Endothelial cell of umbilical vein (primary cell): ENCODE measurements around the gene VPS35L. TPM values are rescaled to one million over a fixed set of nuclear protein-coding genes. Genes with fewer than 3 reads are reported as not detected.

Experiments used
- BruUV-seq: library from RNA; stranded (reverse); fragments of 400-500 nt; replicated peaks from 2 replicates; lab custom pipeline; 2021; lab: Mats Ljungman, UMichigan
- CTCF ChIA-PET: fragments of 300-600, 350-600 bp; sonication (Branson Sonifier 250); formaldehyde crosslinking; loops from one replicate; lab custom pipeline; 2021; ENCODE audit warnings: antibody characterized with exemption, inconsistent platforms; lab: Charles Lee
- POLR2A ChIA-PET: fragments of 300-600, 350-600 bp; sonication (Branson Sonifier 250); formaldehyde crosslinking; loops from one replicate; lab custom pipeline; 2021; ENCODE audit warnings: antibody characterized with exemption, inconsistent platforms; lab: Charles Lee
- DNase-seq: peaks from one replicate; pipeline ENCODE4 v3.0.0-alpha.2; 2011; ENCODE audit warnings: low read depth, low spot score
- FAIRE-seq: peaks from 2 replicates; lab custom pipeline; 2011; peaks lifted over from hg19 to GRCh38; lab: Jason Lieb, UNC
- H2AFZ ChIP-seq: 2 replicates; pipeline ENCODE4 v1.6.0; 2012; ENCODE audit warnings: low read depth, low read length, control low read depth, inconsistent platforms
- H3K27ac ChIP-seq: 2 replicates; pipeline ENCODE4 v1.5.1; 2011; ENCODE audit warnings: low read depth, mild to moderate bottlenecking, control low read depth, low read length, moderate library complexity; ENCODE audit not compliant: insufficient read depth
- H3K27me3 ChIP-seq, 2 experiments: 2 replicates each; pipeline versions ENCODE4 v1.6.0 to v1.6.1; 2011; ENCODE audit warnings: low read length in 2 of 2, mixed read lengths in 1 of 2; ENCODE audit not compliant: control insufficient read depth in 2 of 2, insufficient read depth in 2 of 2
- H3K36me3 ChIP-seq, 2 experiments: 2 replicates in 1 of 2; 3 replicates in 1 of 2; pipeline ENCODE4 v1.5.1; 2011; ENCODE audit warnings: low read length in 2 of 2, mild to moderate bottlenecking in 1 of 2, moderate library complexity in 1 of 2; ENCODE audit not compliant: control insufficient read depth in 2 of 2, insufficient read depth in 2 of 2; ENCODE audit errors: extremely low read depth in 1 of 2
- H3K4me1 ChIP-seq: 3 replicates; pipeline ENCODE4 v1.5.1; 2011; ENCODE audit warnings: mild to moderate bottlenecking, low read length; ENCODE audit not compliant: control insufficient read depth, insufficient read depth; ENCODE audit errors: extremely low read depth
- H3K4me2 ChIP-seq: 2 replicates; pipeline ENCODE4 v1.6.1; 2011; ENCODE audit warnings: low read length, control low read depth, mixed read lengths; ENCODE audit not compliant: insufficient read depth
- H3K4me3 ChIP-seq, 3 experiments: fragments of 200-600 bp in 1 of 3; sonication (generic), shearing (Covaris generic) in 1 of 3; replicated peaks in 1 of 3; 2 replicates each; pipeline ENCODE4 v1.5.1; 2011 to 2016; ENCODE audit warnings: control low read depth in 3 of 3, low read length in 3 of 3, mild to moderate bottlenecking in 2 of 3, inconsistent platforms in 1 of 3, low read depth in 1 of 3, moderate library complexity in 1 of 3; ENCODE audit not compliant: insufficient read depth in 1 of 3
- H3K79me2 ChIP-seq: 2 replicates; pipeline ENCODE4 v1.6.0; 2012; ENCODE audit warnings: low read length, inconsistent platforms; ENCODE audit not compliant: control insufficient read depth, insufficient read depth
- H3K9ac ChIP-seq: replicated peaks from 2 replicates; pipeline ENCODE3; 2011; ENCODE audit warnings: low read length, control low read depth; ENCODE audit not compliant: insufficient read depth; ENCODE audit errors: extremely low read depth
- H3K9me1 ChIP-seq: replicated peaks from 3 replicates; pipeline ENCODE4 v1.6.0; 2011; ENCODE audit warnings: mild to moderate bottlenecking, low read length; ENCODE audit not compliant: control insufficient read depth, insufficient read depth; ENCODE audit errors: extremely low read depth
- H3K9me3 ChIP-seq: replicated peaks from 2 replicates; pipeline ENCODE4 v1.5.1; 2012; ENCODE audit warnings: low read length, inconsistent platforms; ENCODE audit not compliant: control insufficient read depth, insufficient read depth
- H4K20me1 ChIP-seq: replicated peaks from 2 replicates; pipeline ENCODE3; 2011; ENCODE audit warnings: mild to moderate bottlenecking, low read length; ENCODE audit not compliant: control insufficient read depth, insufficient read depth; ENCODE audit errors: extremely low read depth
- CTCF ChIP-seq, 2 donors: IDR thresholded peaks; 1 replicate in 1 of 2; 2 replicates in 1 of 2; pipeline ENCODE4 v1.5.1; 2011; ENCODE audit warnings: low read length in 2 of 2, mild to moderate bottlenecking in 2 of 2, moderate library complexity in 2 of 2, control low read depth in 1 of 2, inconsistent platforms in 1 of 2, low read depth in 1 of 2; ENCODE audit not compliant: insufficient read depth in 1 of 2; ENCODE audit errors: extremely low read depth in 1 of 2
- EZH2 ChIP-seq: IDR thresholded peaks from 2 replicates; pipeline ENCODE4 v1.6.1; 2012; ENCODE audit warnings: borderline replicate concordance, low read depth, mild to moderate bottlenecking, moderate library complexity, low read length, inconsistent platforms; ENCODE audit not compliant: severe bottlenecking
- FOS ChIP-seq: IDR thresholded peaks from 2 replicates; pipeline ENCODE4 v1.6.1; 2011; ENCODE audit warnings: mild to moderate bottlenecking, low read length, moderate library complexity, borderline replicate concordance; ENCODE audit not compliant: insufficient read depth
- GATA2 ChIP-seq: IDR thresholded peaks from 2 replicates; pipeline ENCODE4 v1.7.0; 2011; ENCODE audit warnings: low read depth, mild to moderate bottlenecking, moderate library complexity, mixed read lengths, low read length; ENCODE audit not compliant: insufficient read length, insufficient read depth
- JUN ChIP-seq: IDR thresholded peaks from 2 replicates; pipeline ENCODE4 v1.6.1; 2011; ENCODE audit warnings: borderline replicate concordance, low read depth; ENCODE audit not compliant: insufficient read length, insufficient read depth
- MAX ChIP-seq: IDR thresholded peaks from 2 replicates; pipeline ENCODE4 v1.6.1; 2011; ENCODE audit not compliant: insufficient read depth, insufficient read length
- MYC ChIP-seq: IDR thresholded peaks from one replicate; pipeline ENCODE4 v1.6.1; 2011; ENCODE audit warnings: mild to moderate bottlenecking, low read depth, low read length
- POLR2A ChIP-seq: IDR thresholded peaks from 2 replicates; pipeline ENCODE4 v1.6.1; 2012; ENCODE audit warnings: low read depth, mild to moderate bottlenecking, control low read depth, low read length
- POLR2AphosphoS5 ChIP-seq: IDR thresholded peaks from 2 replicates; pipeline ENCODE4 v1.6.1; 2012; ENCODE audit warnings: low read depth, mild to moderate bottlenecking, control low read depth, low read length, moderate library complexity; ENCODE audit not compliant: insufficient read depth
- dilution Hi-C: fragments of 300-500 bp; cut with MboI; formaldehyde crosslinking; loops from one replicate; pipeline ENCODE4 v1.15.0; 2019; ENCODE audit warnings: low sequenced_read_pairs; ENCODE audit not compliant: extremely low pct_ligation_motif_present
- intact Hi-C: fragments of 100-400 bp; cut with micrococcal nuclease; formaldehyde crosslinking; loops from one replicate; pipeline ENCODE4 v1.10.0; 2022
- polyA plus RNA-seq, 4 experiments: library from polyadenylated mRNA; depleted of rRNA in 3 of 4; stranded (reverse) in 3 of 4; unstranded in 1 of 4; fragments of >200 nt; gene quantifications; 2 replicates each; pipeline versions ENCODE4 v1.2.1 to v1.2.3, GENCODE V29; 2011 to 2012; ENCODE audit warnings: missing spikeins in 1 of 4
- total RNA-seq: library from RNA; stranded (reverse); gene quantifications from 2 replicates; pipeline ENCODE4 v1.2.3, GENCODE V29; 2021

Gene VPS35L
- total and polyA plus RNA-seq, 2 donors (not counting 3 experiments of a cell fraction or from before 2014, with no cell fraction given): 49.1 to 91.1 TPM

- FAIRE-seq (no peak), DNase-seq (no peak)
- no TSS peak for BruUV-seq
- Histone ChIP-seq H3K9ac (no peak overlapping the region), H3K9me3 (no peaks in the 10 kb centered on the region), H2AFZ (no peak overlapping the region), H3K27me3 (no peaks in the 10 kb centered on the region), H3K4me3 (no peak overlapping the region), H4K20me1 (no peaks in the 10 kb centered on the region), H3K4me2 (no peak overlapping the region), H3K36me3 (peaks cover 0 to 11% of the 10 kb centered on the region in 2 experiments), H3K4me1 (peaks cover 7% of the 10 kb centered on the region), H3K79me2 (peaks cover 21% of the 10 kb centered on the region), H3K27ac (no peak overlapping the region), H3K9me1 (no peaks in the 10 kb centered on the region)
- TF ChIP-seq MYC: no peak
- TF ChIP-seq GATA2: no peak
- no peak for TF ChIP-seq POLR2A
- no peak for TF ChIP-seq MAX
- TF ChIP-seq JUN: no peak
- TF ChIP-seq POLR2AphosphoS5: no peak
- TF ChIP-seq EZH2: no peak
- no peak for TF ChIP-seq FOS
- no peak for TF ChIP-seq CTCF (IDR thresholded peaks at IDR 0.05; ENCODE audit: extremely low read depth in 1 of 2, insufficient read depth in 1 of 2, low read depth in 1 of 2, low read length in 2 of 2)
- POLR2A ChIA-PET: interaction anchor here (0.6 kb wide), 1 partner anchor 61 kb away, joined by 3 read pairs; no protein-coding TSS in a partner anchor
- intact Hi-C loops: no loop called here
- CTCF ChIA-PET: interaction anchor here (1.0 to 1.6 kb wide), 3 partner anchors 15 to 176 kb away, joined by 3 to 5 read pairs (median 4); no protein-coding TSS in a partner anchor
- dilution Hi-C loops: no loop called here
These were observed 156.1 kb downstream of the VPS35L start for GRCh38 chr16:19711643-19712042.
